Renal pelvis (tissue), 4 donors: ENCODE measurements around the gene HSD17B4. TPM values are rescaled to one million over a fixed set of nuclear protein-coding genes. Genes with fewer than 3 reads are reported as not detected.
"Not testable (repeated sequence)": the region's sequence is repeated elsewhere in the genome, so short reads cannot be mapped to it uniquely, and the experiment has no call there.

Source experiments
- DNase-seq: peaks from one replicate; pipeline ENCODE4 v3.0.0-alpha.2; 2013
- polyA plus RNA-seq, 3 donors: library from polyadenylated mRNA; unstranded; fragments of 120-200 nt; gene quantifications; one replicate each; pipeline ENCODE4 v1.2.1, GENCODE V29; 2013; ENCODE audit not compliant: insufficient read length in 3 of 3

Gene HSD17B4
- polyA plus RNA-seq, 3 donors, result 165 to 235 (median 180) TPM

- DNase-seq, result no peak
Observed at GRCh38 chr5:119420169-119420568, 32.1 kb upstream of the HSD17B4 start.

GRCh38 chr5:119426057-119426456 is 26.2 kb upstream of the HSD17B4 start:
- DNase-seq, result no peak

- no peak for DNase-seq
Observed at GRCh38 chr5:119427060-119427459, 25.2 kb upstream of the HSD17B4 start.

- DNase-seq, result not testable (repeated sequence)
Observed at GRCh38 chr5:119427596-119427995, 24.7 kb upstream of the HSD17B4 start.

GRCh38 chr5:119428166-119428565 is 24.1 kb upstream of the HSD17B4 start:
- DNase-seq, result not testable (repeated sequence)

GRCh38 chr5:119428574-119428973 is 23.7 kb upstream of the HSD17B4 start:
- DNase-seq, result not testable (repeated sequence)

- DNase-seq, result not testable (repeated sequence)
Observed at GRCh38 chr5:119432674-119433237, 19.5 kb upstream of the HSD17B4 start.

GRCh38 chr5:119435436-119436132 is 16.7 kb upstream of the HSD17B4 start:
- DNase-seq, result peak; percentile 43

GRCh38 chr5:119437785-119438586 is 14.3 kb upstream of the HSD17B4 start:
- DNase-seq, result not testable (repeated sequence)

- not testable (repeated sequence) for DNase-seq
Observed at GRCh38 chr5:119438587-119438917, 13.7 kb upstream of the HSD17B4 start.

GRCh38 chr5:119439140-119439631 is 13.1 kb upstream of the HSD17B4 start:
- DNase-seq, result no peak

GRCh38 chr5:119439632-119440031 is 12.7 kb upstream of the HSD17B4 start:
- DNase-seq, result not testable (repeated sequence)

GRCh38 chr5:119444643-119445042 is 7.7 kb upstream of the HSD17B4 start:
- DNase-seq, result not testable (repeated sequence)

GRCh38 chr5:119445544-119445943 is 6.8 kb upstream of the HSD17B4 start:
- DNase-seq, result no peak

- no peak for DNase-seq
Observed at GRCh38 chr5:119449882-119450281, 2.4 kb upstream of the HSD17B4 start.

- not testable (repeated sequence) for DNase-seq
Observed at GRCh38 chr5:119450627-119451026, 1.7 kb upstream of the HSD17B4 start.

- no peak for DNase-seq
Observed at GRCh38 chr5:119451561-119451960, 736 bp upstream of the HSD17B4 start.

- DNase-seq, result no peak
Observed at GRCh38 chr5:119452060-119452372, 281 bp upstream of the HSD17B4 start.

GRCh38 chr5:119453040-119453373 is 710 bp downstream of the HSD17B4 start:
- peak; percentile 34 for DNase-seq

- DNase-seq, result no peak
Observed at GRCh38 chr5:119454171-119454570, 1.9 kb downstream of the HSD17B4 start.

- DNase-seq, result no peak
Observed at GRCh38 chr5:119458911-119459632, 6.8 kb downstream of the HSD17B4 start.

- DNase-seq, result no peak
Observed at GRCh38 chr5:119465640-119466039, 13.3 kb downstream of the HSD17B4 start.
